H1 (cell line): Measurements from ENCODE around the gene NCLN. TPM values are rescaled to one million over a fixed set of nuclear protein-coding genes. Genes with fewer than 3 reads are reported as not detected.

ENCODE experiments used
- CTCF ChIA-PET: fragments of 300-600 bp; sonication (Branson Sonifier 250); formaldehyde crosslinking; loops from one replicate; lab custom pipeline; 2021; ENCODE audit not compliant: partially characterized antibody; lab: Charles Lee
- POLR2A ChIA-PET: fragments of 300-600 bp; sonication (Branson Sonifier 250); formaldehyde crosslinking; loops from one replicate; lab custom pipeline; 2021; ENCODE audit warnings: inconsistent platforms; ENCODE audit not compliant: partially characterized antibody; lab: Charles Lee
- DNase-seq, 2 experiments: peaks; one replicate each; pipeline versions ENCODE4 v3.0.0 to v3.0.0-alpha.2; 2010 to 2022; ENCODE audit warnings: low spot score in 2 of 2, low read depth in 1 of 2, mixed read lengths in 1 of 2
- FAIRE-seq: peaks from 2 replicates; lab custom pipeline; 2011; peaks lifted over from hg19 to GRCh38; lab: Jason Lieb, UNC
- H2AFZ ChIP-seq: 2 replicates; pipeline ENCODE4 v1.8.1; 2012; ENCODE audit warnings: low read length, inconsistent platforms
- H2AK5ac ChIP-seq: 2 replicates; pipeline ENCODE4 v1.6.1; 2013; ENCODE audit warnings: low read depth, low read length
- H2BK120ac ChIP-seq: replicated peaks from 2 replicates; pipeline ENCODE3; 2013; ENCODE audit warnings: low read depth, low read length, inconsistent platforms
- H2BK12ac ChIP-seq: 2 replicates; pipeline ENCODE4 v1.6.1; 2013; ENCODE audit warnings: low read depth, low read length
- H2BK15ac ChIP-seq: 2 replicates; pipeline ENCODE4 v1.6.1; 2013; ENCODE audit warnings: low read length
- H2BK20ac ChIP-seq: 2 replicates; pipeline ENCODE4 v1.6.1; 2013; ENCODE audit warnings: low read length
- H2BK5ac ChIP-seq: 2 replicates; pipeline ENCODE4 v1.6.1; 2013; ENCODE audit warnings: low read depth, low read length
- H3K14ac ChIP-seq: 2 replicates; pipeline ENCODE4 v1.6.1; 2013; ENCODE audit warnings: inconsistent platforms; ENCODE audit not compliant: insufficient read length
- H3K18ac ChIP-seq: 2 replicates; pipeline ENCODE4 v1.6.1; 2013; ENCODE audit warnings: low read length; ENCODE audit errors: extremely low read depth
- H3K23ac ChIP-seq: 2 replicates; pipeline ENCODE4 v1.6.1; 2013; ENCODE audit warnings: inconsistent platforms; ENCODE audit not compliant: insufficient read length
- H3K23me2 ChIP-seq: 2 replicates; pipeline ENCODE4 v1.6.1; 2013; ENCODE audit warnings: low read depth, low read length
- H3K27ac ChIP-seq: 2 replicates; pipeline ENCODE4 v1.6.1; 2011; ENCODE audit warnings: low read depth, low read length, inconsistent platforms
- H3K27me3 ChIP-seq, 4 experiments: replicated peaks in 1 of 4; 1 replicate in 1 of 4; 2 replicates in 3 of 4; pipeline versions ENCODE4 v1.6.1 to v1.8.1; 2011 to 2013; ENCODE audit warnings: low read length in 3 of 4, mild to moderate bottlenecking in 3 of 4, inconsistent platforms in 2 of 4, mixed read lengths in 2 of 4, moderate library complexity in 1 of 4; ENCODE audit not compliant: control insufficient read depth in 3 of 4, insufficient read depth in 3 of 4; ENCODE audit errors: extremely low read depth in 1 of 4
- H3K36me3 ChIP-seq, 4 experiments: 2 replicates each; pipeline versions ENCODE4 v1.6.1 to v1.8.1; 2011 to 2013; ENCODE audit warnings: mild to moderate bottlenecking in 4 of 4, low read length in 3 of 4, moderate library complexity in 2 of 4, control low read depth in 1 of 4, inconsistent platforms in 1 of 4; ENCODE audit not compliant: insufficient read depth in 4 of 4, control insufficient read depth in 2 of 4
- H3K4ac ChIP-seq: replicated peaks from 2 replicates; pipeline ENCODE3; 2013; ENCODE audit warnings: low read length, low read depth, mixed read lengths, inconsistent platforms; ENCODE audit not compliant: insufficient read length
- H3K4me1 ChIP-seq, 4 experiments: replicated peaks in 1 of 4; 1 replicate in 1 of 4; 2 replicates in 3 of 4; pipeline versions ENCODE4 v1.6.1 to v1.8.1; 2011 to 2013; ENCODE audit warnings: low read length in 3 of 4, inconsistent platforms in 2 of 4, mixed read lengths in 1 of 4; ENCODE audit not compliant: insufficient read depth in 4 of 4, control insufficient read depth in 3 of 4
- H3K4me2 ChIP-seq, 2 experiments: 2 replicates each; pipeline versions ENCODE4 v1.6.1 to v1.8.1; 2011 to 2013; ENCODE audit warnings: low read depth in 2 of 2, low read length in 2 of 2, control low read depth in 1 of 2, inconsistent platforms in 1 of 2, mild to moderate bottlenecking in 1 of 2; ENCODE audit not compliant: insufficient read depth in 1 of 2
- H3K4me3 ChIP-seq, 4 experiments: fragments of 200-600, 300-600 bp in 1 of 4; sonication (generic), shearing (Covaris generic), sonication (Bioruptor Twin) in 1 of 4; 2 replicates each; pipeline versions ENCODE4 v1.5.1 to v1.8.1; 2011 to 2016; ENCODE audit warnings: low read length in 4 of 4, low read depth in 3 of 4, control low read depth in 2 of 4, inconsistent platforms in 2 of 4, mild to moderate bottlenecking in 2 of 4, mixed read lengths in 1 of 4, moderate library complexity in 1 of 4; ENCODE audit not compliant: insufficient read depth in 2 of 4; ENCODE audit errors: extremely low read depth in 1 of 4
- H3K56ac ChIP-seq: replicated peaks from 2 replicates; pipeline ENCODE3; 2013; ENCODE audit warnings: low read depth, mild to moderate bottlenecking, mixed read lengths, low read length, inconsistent platforms; ENCODE audit not compliant: insufficient read length
- H3K79me1 ChIP-seq: 2 replicates; pipeline ENCODE4 v1.6.1; 2013; ENCODE audit warnings: low read depth, low read length, control low read depth
- H3K79me2 ChIP-seq, 2 experiments: 2 replicates each; pipeline versions ENCODE4 v1.6.1 to v1.8.1; 2012 to 2013; ENCODE audit warnings: low read length in 2 of 2, mild to moderate bottlenecking in 2 of 2, inconsistent platforms in 1 of 2; ENCODE audit not compliant: insufficient read depth in 2 of 2, control insufficient read depth in 1 of 2
- H3K9ac ChIP-seq, 4 experiments: replicated peaks in 1 of 4; 1 replicate in 1 of 4; 2 replicates in 3 of 4; pipeline versions ENCODE4 v1.6.1 to v1.8.1; 2011 to 2013; ENCODE audit warnings: low read depth in 3 of 4, low read length in 3 of 4, control low read depth in 2 of 4, mild to moderate bottlenecking in 2 of 4, moderate library complexity in 2 of 4, inconsistent platforms in 1 of 4; ENCODE audit errors: extremely low read depth in 1 of 4
- H3K9me3 ChIP-seq, 2 experiments: 2 replicates each; pipeline versions ENCODE4 v1.6.1 to v1.8.1; 2012 to 2013; ENCODE audit warnings: mild to moderate bottlenecking in 2 of 2, moderate library complexity in 2 of 2, control low read depth in 1 of 2, inconsistent platforms in 1 of 2, low read depth in 1 of 2, low read length in 1 of 2, mixed read lengths in 1 of 2; ENCODE audit not compliant: insufficient read depth in 2 of 2
- H4K20me1 ChIP-seq, 2 experiments: replicated peaks in 1 of 2; 2 replicates each; pipeline versions ENCODE3 to v1.8.1; 2011 to 2013; ENCODE audit warnings: inconsistent platforms in 2 of 2, low read length in 2 of 2, mild to moderate bottlenecking in 1 of 2; ENCODE audit not compliant: insufficient read depth in 2 of 2, control insufficient read depth in 1 of 2
- H4K5ac ChIP-seq: 2 replicates; pipeline ENCODE4 v1.6.1; 2013; ENCODE audit warnings: low read length, low read depth, mixed read lengths, inconsistent platforms; ENCODE audit not compliant: insufficient read length
- H4K8ac ChIP-seq: 2 replicates; pipeline ENCODE4 v1.8.0; 2013; ENCODE audit warnings: mild to moderate bottlenecking, moderate library complexity, low read length, inconsistent platforms; ENCODE audit not compliant: insufficient read depth; ENCODE audit errors: extremely low read depth
- H4K91ac ChIP-seq: replicated peaks from 2 replicates; pipeline ENCODE3; 2013; ENCODE audit warnings: low read length, mixed read lengths, inconsistent platforms; ENCODE audit not compliant: insufficient read length
- CBX5 ChIP-seq: fragments of 300-800, 300-1000 bp; sonication (generic); IDR thresholded peaks from 2 replicates; pipeline ENCODE4 v1.7.1; 2016; ENCODE audit warnings: antibody characterized with exemption, low read length, low read depth
- E2F6 ChIP-seq: IDR thresholded peaks from 2 replicates; pipeline ENCODE4 v1.6.1; 2012; ENCODE audit warnings: inconsistent platforms
- GABPA ChIP-seq: IDR thresholded peaks from 2 replicates; pipeline ENCODE4 v1.6.1; 2011; ENCODE audit warnings: mild to moderate bottlenecking, low read length, moderate library complexity, borderline replicate concordance; ENCODE audit not compliant: insufficient read depth
- KDM4A ChIP-seq: IDR thresholded peaks from one replicate; pipeline ENCODE4 v1.7.1; 2012; ENCODE audit warnings: low read depth, mild to moderate bottlenecking, moderate library complexity, low read length, inconsistent platforms; ENCODE audit not compliant: severe bottlenecking
- SP4 ChIP-seq: IDR thresholded peaks from 2 replicates; pipeline ENCODE4 v1.6.1; 2012; ENCODE audit warnings: low read length, inconsistent platforms
- SUZ12 ChIP-seq: fragments of 200-600 bp; sonication (generic); IDR thresholded peaks from 2 replicates; pipeline ENCODE4 v1.6.1; 2012; ENCODE audit warnings: mild to moderate bottlenecking, inconsistent platforms, low read length, moderate library complexity, mixed read lengths
- TAF1 ChIP-seq: IDR thresholded peaks from 2 replicates; pipeline ENCODE4 v1.6.1; 2011; ENCODE audit warnings: mild to moderate bottlenecking, low read depth, low read length
- WGBS, 2 experiments: shearing (Covaris generic) in 1 of 2; methylation state at CpG; one replicate each; pipeline versions ENCODE4 v1.1.6 to v1.1.7; 2013 to 2015; ENCODE audit warnings: low lambda C conversion rate in 2 of 2, mixed read lengths in 2 of 2, inconsistent platforms in 1 of 2, low coverage in 1 of 2, missing lambda C conversion rate in 1 of 2; ENCODE audit not compliant: insufficient replicate concordance in 2 of 2, insufficient coverage in 1 of 2, insufficient read length in 1 of 2; ENCODE audit errors: extremely low coverage in 1 of 2, missing lambda C conversion rate in 1 of 2; 5-methylcytosine and 5-hydroxymethylcytosine counted together
- polyA plus RNA-seq, 7 experiments: library from polyadenylated mRNA; depleted of rRNA in 3 of 7; stranded (reverse) in 5 of 7; unstranded in 2 of 7; fragments of >200 nt in 5 of 7; fragments of 200-250 nt in 2 of 7; gene quantifications; 1 replicate in 5 of 7; 2 replicates in 1 of 7; 4 replicates in 1 of 7; pipeline versions ENCODE4 v1.2.1 to v1.2.3, GENCODE V29; 2011 to 2013; ENCODE audit warnings: missing spikeins in 2 of 7, mixed read lengths in 2 of 7
- total RNA-seq: library from RNA; stranded (reverse); fragmentation: NEBNext Ultra II Directional; extraction: Animal tissue kit (Norgen Biotek cat#: 25700); gene quantifications from 2 replicates; pipeline ENCODE4 v1.2.1, GENCODE V29; 2021

Gene NCLN
- total and polyA plus RNA-seq, 2 of the 8 experiments (the other 6 are each of a cell fraction or from before 2014, with no cell fraction given): 89.2 to 103 TPM

DNA sequence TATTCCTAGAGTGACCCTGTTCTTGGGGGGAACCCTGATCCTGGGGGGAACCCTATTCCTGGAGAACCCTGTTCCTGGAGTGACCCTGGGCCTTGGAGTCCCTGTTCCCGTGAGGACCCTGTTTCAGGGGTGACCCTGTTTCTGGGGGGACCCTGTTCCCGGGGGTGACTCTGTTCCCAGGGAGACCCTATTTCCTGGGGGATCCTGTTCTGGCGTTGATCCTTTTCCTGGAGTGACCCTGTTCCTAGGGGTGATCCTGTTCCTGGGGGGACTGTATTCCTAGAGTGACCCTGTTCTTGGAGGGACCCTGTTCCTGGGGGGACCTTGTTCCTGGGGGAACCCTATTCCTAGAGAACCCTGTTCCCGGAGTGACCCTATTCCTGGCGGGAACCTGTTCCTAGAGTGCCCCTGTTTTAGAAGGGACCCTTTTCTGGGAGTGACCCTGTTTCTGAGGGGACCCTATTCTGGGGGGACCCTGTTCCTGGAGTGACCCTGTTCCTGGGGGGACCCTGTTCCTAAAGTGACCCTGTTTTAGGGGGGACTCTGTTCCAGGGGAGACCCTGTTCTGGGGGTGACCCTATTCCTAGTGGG is 34.9 kb upstream of the NCLN start:
- CTCF ChIA-PET: interaction anchor here (0.8 to 2.6 kb wide), 2 partner anchors 9 to 12 kb away, joined by 3 to 23 read pairs; no protein-coding TSS in a partner anchor
- 87% methylated on average over 5 of the region's 5 CpGs; no CpG with 5 or more reads in 1 of the 2 experiments for WGBS, 2 experiments

More for the DNA sequence above, 34.9 kb upstream of the NCLN start:
- peaks cover 0 to 11% of the 10 kb centered on the region in 2 experiments for H4K20me1 ChIP-seq
- POLR2A ChIA-PET: interaction anchor here (0.9 to 1.1 kb wide), 2 partner anchors 9 to 195 kb away, joined by 3 read pairs; no protein-coding TSS in a partner anchor
- H3K27me3 ChIP-seq: no peaks in the 10 kb centered on the region; a peak in 1 of 7 replicates
- no peaks in the 10 kb centered on the region for H3K79me2 ChIP-seq
- H2BK120ac ChIP-seq: no peak overlapping the region
- no peak overlapping the region for H4K5ac ChIP-seq
- DNase-seq (no peak), FAIRE-seq (no peak)
- no peaks in the 10 kb centered on the region for H3K79me1 ChIP-seq
- no peak overlapping the region for H3K4me2 ChIP-seq
- H3K56ac ChIP-seq: no peak overlapping the region
- no peak overlapping the region for H2AK5ac ChIP-seq
- no peak for TF ChIP-seq KDM4A
- 0 out of 2 replicates have a peak, but pooled peaks have one; percentile 21 for TF ChIP-seq TAF1
- 0 out of 2 replicates have a peak, but pooled peaks have one; percentile 36 for TF ChIP-seq SP4
- no peak for TF ChIP-seq SUZ12
- peak; percentile 61; the same call in 1 of the 2 replicates for TF ChIP-seq GABPA
- no peak for TF ChIP-seq E2F6
- TF ChIP-seq CBX5: no peak
- H2BK12ac ChIP-seq: peak overlapping the region; percentile 39; the same call in 1 of the 2 replicates
- no peak overlapping the region for H3K9ac ChIP-seq
- no peak overlapping the region for H3K27ac ChIP-seq
- no peak overlapping the region for H3K14ac ChIP-seq
- no peak overlapping the region for H2BK5ac ChIP-seq
- H2AFZ ChIP-seq: no peak overlapping the region; the same call in 1 of the 2 replicates
- no peaks in the 10 kb centered on the region for H3K36me3 ChIP-seq
- peaks cover 0 to 5% (median 2%) of the 10 kb centered on the region in 4 experiments; a peak in 1 of 7 replicates for H3K4me1 ChIP-seq
- no peak overlapping the region for H4K91ac ChIP-seq
- H2BK20ac ChIP-seq: no peak overlapping the region
- peak overlapping the region; percentile 43; the same call in 1 of the 2 replicates for H4K8ac ChIP-seq
- no peak overlapping the region for H2BK15ac ChIP-seq
- no peaks in the 10 kb centered on the region for H3K9me3 ChIP-seq
- peak overlapping the region; percentile 48; the same call in 1 of the 2 replicates for H3K18ac ChIP-seq
- no peak overlapping the region for H3K23ac ChIP-seq
- peaks cover 15% of the 10 kb centered on the region; the same call in 1 of the 2 replicates for H3K23me2 ChIP-seq
- H3K4me3 ChIP-seq: no peak overlapping the region
- H3K4ac ChIP-seq: no peak overlapping the region
